ENCODE data around the gene MED9. TPM values are rescaled to one million over a fixed set of nuclear protein-coding genes. Genes with fewer than 3 reads are reported as not detected.

MED9 gene
- total and polyA plus RNA-seq, 2 donors (not counting 3 experiments of a cell fraction or from before 2014, with no cell fraction given) = 15.1 to 18.2 TPM

GRCh38 chr17:17466511-17466910 lies 10.3 kb upstream of the MED9 start:
- dilution Hi-C loops (cut with MboI; ENCODE audit: extremely low pct_ligation_motif_present, low sequenced_read_pairs) = loop anchor here (10.0 kb wide), 1 partner anchor 92 kb away; no protein-coding TSS in a partner anchor
- no peaks in the 10 kb centered on the region for H3K9me3 ChIP-seq (replicated peaks; ENCODE audit: control insufficient read depth, insufficient read depth, low read length)
- no peaks in the 10 kb centered on the region for H3K4me1 ChIP-seq (ENCODE audit: control insufficient read depth, extremely low read depth, insufficient read depth, low read length)
- H3K36me3 ChIP-seq (ENCODE audit: control insufficient read depth in 2 of 2, extremely low read depth in 1 of 2, insufficient read depth in 2 of 2, low read length in 2 of 2) = no peaks in the 10 kb centered on the region
- DNase-seq (ENCODE audit: low read depth, low spot score) = no peak
- no peak overlapping the region for H3K4me2 ChIP-seq (ENCODE audit: insufficient read depth, low read length)
- no peak overlapping the region for H2AFZ ChIP-seq (ENCODE audit: low read depth, low read length)
- no peaks in the 10 kb centered on the region for H3K9me1 ChIP-seq (replicated peaks; ENCODE audit: control insufficient read depth, extremely low read depth, insufficient read depth, low read length)
- CTCF ChIA-PET = interaction anchor here (1.0 to 1.2 kb wide), 3 partner anchors 30 to 110 kb away, joined by 3 to 4 read pairs (median 3); no protein-coding TSS in a partner anchor
- H3K27me3 ChIP-seq (ENCODE audit: control insufficient read depth in 2 of 2, insufficient read depth in 2 of 2, low read length in 2 of 2) = peaks cover 37 to 39% of the 10 kb centered on the region in 2 experiments
- no peaks in the 10 kb centered on the region for H4K20me1 ChIP-seq (replicated peaks; ENCODE audit: control insufficient read depth, extremely low read depth, insufficient read depth, low read length)
- no peaks in the 10 kb centered on the region for H3K79me2 ChIP-seq (ENCODE audit: control insufficient read depth, insufficient read depth, low read length)
- BruUV-seq (replicated peaks) = no TSS peak
- POLR2A ChIA-PET = no interaction called here
- H3K4me3 ChIP-seq (replicated peaks in 1 of 3; ENCODE audit: insufficient read depth in 1 of 3, low read depth in 1 of 3, low read length in 3 of 3) = no peak overlapping the region
- no peak overlapping the region for H3K27ac ChIP-seq (ENCODE audit: insufficient read depth, low read depth, low read length)
- no peak for FAIRE-seq
- TF ChIP-seq EZH2 (IDR thresholded peaks at IDR 0.05; ENCODE audit: borderline replicate concordance, low read depth, low read length, severe bottlenecking) (no peak), POLR2A (IDR thresholded peaks at IDR 0.05; ENCODE audit: low read depth, low read length) (no peak), POLR2AphosphoS5 (IDR thresholded peaks at IDR 0.05; ENCODE audit: insufficient read depth, low read depth, low read length) (no peak)
- intact Hi-C loops (cut with micrococcal nuclease) = loop anchor here (5.0 kb wide), 1 partner anchor 61 kb away; no protein-coding TSS in a partner anchor
- H3K9ac ChIP-seq (replicated peaks; ENCODE audit: extremely low read depth, insufficient read depth, low read length) = no peak overlapping the region

- no peaks in the 10 kb centered on the region for H3K79me2 ChIP-seq (ENCODE audit: control insufficient read depth, insufficient read depth, low read length)
- no peaks in the 10 kb centered on the region for H3K9me1 ChIP-seq (replicated peaks; ENCODE audit: control insufficient read depth, extremely low read depth, insufficient read depth, low read length)
- dilution Hi-C loops (cut with MboI; ENCODE audit: extremely low pct_ligation_motif_present, low sequenced_read_pairs) = loop anchor here (10.0 kb wide), 1 partner anchor 92 kb away; no protein-coding TSS in a partner anchor
- no peak overlapping the region for H3K27ac ChIP-seq (ENCODE audit: insufficient read depth, low read depth, low read length)
- H3K27me3 ChIP-seq (ENCODE audit: control insufficient read depth in 2 of 2, insufficient read depth in 2 of 2, low read length in 2 of 2) = peaks cover 35 to 40% of the 10 kb centered on the region in 2 experiments
- TF ChIP-seq POLR2AphosphoS5 (IDR thresholded peaks at IDR 0.05; ENCODE audit: insufficient read depth, low read depth, low read length) (no peak), EZH2 (IDR thresholded peaks at IDR 0.05; ENCODE audit: borderline replicate concordance, low read depth, low read length, severe bottlenecking) (no peak)
- TF ChIP-seq, protein P1, sequence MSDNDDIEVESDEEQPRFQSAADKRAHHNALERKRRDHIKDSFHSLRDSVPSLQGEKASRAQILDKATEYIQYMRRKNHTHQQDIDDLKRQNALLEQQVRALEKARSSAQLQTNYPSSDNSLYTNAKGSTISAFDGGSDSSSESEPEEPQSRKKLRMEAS (IDR thresholded peaks at IDR 0.05; ENCODE audit: insufficient read depth, insufficient read length) = no peak
- FAIRE-seq = no peak
- H3K9ac ChIP-seq (replicated peaks; ENCODE audit: extremely low read depth, insufficient read depth, low read length) = no peak overlapping the region
- no peaks in the 10 kb centered on the region for H3K9me3 ChIP-seq (replicated peaks; ENCODE audit: control insufficient read depth, insufficient read depth, low read length)
- CTCF ChIA-PET = interaction anchor here (1.0 to 1.2 kb wide), 3 partner anchors 30 to 111 kb away, joined by 3 to 4 read pairs (median 3); no protein-coding TSS in a partner anchor
- H2AFZ ChIP-seq (ENCODE audit: low read depth, low read length) = no peak overlapping the region
- no peaks in the 10 kb centered on the region for H3K4me1 ChIP-seq (ENCODE audit: control insufficient read depth, extremely low read depth, insufficient read depth, low read length)
- no peak overlapping the region for H3K4me3 ChIP-seq (replicated peaks in 1 of 3; ENCODE audit: insufficient read depth in 1 of 3, low read depth in 1 of 3, low read length in 3 of 3)
- no TSS peak for BruUV-seq (replicated peaks)
- H4K20me1 ChIP-seq (replicated peaks; ENCODE audit: control insufficient read depth, extremely low read depth, insufficient read depth, low read length) = no peaks in the 10 kb centered on the region
- intact Hi-C loops (cut with micrococcal nuclease) = loop anchor here (5.0 kb wide), 1 partner anchor 60 kb away; no protein-coding TSS in a partner anchor
- no peak for DNase-seq (ENCODE audit: low read depth, low spot score)
- POLR2A ChIA-PET = no interaction called here
- H3K4me2 ChIP-seq (ENCODE audit: insufficient read depth, low read length) = no peak overlapping the region
- no peaks in the 10 kb centered on the region for H3K36me3 ChIP-seq (ENCODE audit: control insufficient read depth in 2 of 2, extremely low read depth in 1 of 2, insufficient read depth in 2 of 2, low read length in 2 of 2)
Measured at GRCh38 chr17:17467016-17467415, 9.8 kb upstream of the MED9 start.

All from endothelial cell of umbilical vein (primary cell).